Fibroblast of skin of left biceps (primary cell): ENCODE measurements around the gene LIN7A.

Source experiments
- DNase-seq, 2 experiments: peaks; one replicate each; pipeline ENCODE4 v3.0.0-alpha.2; 2013; ENCODE audit warnings: low read depth in 2 of 2

The LIN7A gene

DNA sequence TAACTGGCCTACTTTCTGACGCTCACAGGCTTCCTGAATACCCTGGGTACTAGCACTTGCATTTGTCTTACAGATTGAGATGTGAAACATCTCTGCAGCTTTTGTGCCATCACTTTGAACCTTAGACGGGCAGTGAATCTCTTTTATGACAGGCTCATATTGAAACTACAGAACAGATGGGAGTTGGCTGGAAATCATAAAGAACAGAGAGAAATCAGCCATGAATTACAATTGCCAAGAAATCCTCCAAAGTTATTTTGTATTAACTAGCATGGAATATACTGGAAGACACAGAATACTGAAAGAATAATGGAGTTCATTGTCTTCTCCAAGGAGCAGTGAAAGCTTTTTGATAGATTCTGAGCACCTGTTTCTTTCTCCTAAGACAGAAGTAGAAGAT, 188.3 kb downstream of the LIN7A start:
- DNase-seq = no peak

DNA sequence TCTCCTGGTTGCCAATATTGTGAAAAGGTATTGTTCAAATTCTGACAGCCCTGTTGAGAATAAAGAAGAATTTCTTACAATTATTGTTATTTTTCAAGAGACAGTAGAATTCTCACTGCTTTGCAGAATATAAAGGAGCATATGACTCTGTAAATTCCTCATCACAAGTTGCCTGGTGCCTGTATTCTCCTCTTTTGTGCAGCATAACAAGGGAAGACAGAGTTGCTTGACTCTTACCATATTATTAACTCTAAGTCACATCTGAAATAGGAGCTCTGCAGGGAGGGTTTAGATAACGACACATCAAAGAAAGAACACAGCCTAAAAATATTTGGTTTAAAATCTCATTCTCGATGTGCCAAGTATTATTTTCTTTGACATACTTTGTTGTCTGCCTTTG, 189.9 kb downstream of the LIN7A start:
- no peak for DNase-seq

DNA sequence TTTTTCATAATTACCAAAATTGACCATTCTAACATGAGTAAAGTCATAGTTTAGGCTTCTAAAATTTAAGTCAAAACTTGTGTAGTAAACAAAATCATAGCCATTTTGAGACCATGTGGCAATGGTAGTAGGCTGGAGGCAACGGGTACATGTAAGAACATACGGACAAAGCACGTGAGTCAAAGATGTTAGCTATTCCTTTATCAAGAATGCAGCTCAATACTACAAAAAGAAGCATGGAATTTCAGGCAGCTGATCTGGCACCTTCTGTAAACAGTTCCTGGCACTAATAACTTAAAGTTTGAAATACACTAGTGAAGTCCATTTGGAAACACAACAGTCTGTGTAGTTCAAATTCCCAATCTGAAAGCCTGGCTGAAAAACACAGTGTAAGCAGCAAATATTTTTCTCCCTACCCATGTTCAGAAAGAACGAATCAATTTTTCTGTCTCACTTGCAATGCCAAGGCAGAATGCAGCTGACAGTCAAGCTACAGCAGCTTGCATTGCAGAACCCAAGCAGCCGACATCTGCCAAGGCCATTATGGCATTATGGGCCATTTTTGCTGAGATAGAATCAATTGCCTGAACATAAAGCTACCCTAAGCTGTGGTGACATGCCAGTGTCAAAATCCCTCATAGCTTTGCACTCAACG, 191.8 kb downstream of the LIN7A start:
- no peak for DNase-seq
